SU-DHL-6 (cell line): ENCODE data around the gene ERAL1.

Experiments used
- EZH2phosphoT487 ChIP-seq: fragments of 200-600 bp; sonication (generic), shearing (Covaris generic); conservative IDR thresholded peaks from 2 replicates; pipeline ENCODE4 v1.6.1; 2018; ENCODE audit warnings: mild to moderate bottlenecking, antibody characterized with exemption, low read length, moderate library complexity, mixed read lengths
- TF ChIP-seq, protein P1 (sequence below): fragments of 200-600 bp; sonication (generic); IDR thresholded peaks from one replicate; pipeline ENCODE4 v1.5.1; 2017; ENCODE audit warnings: antibody characterized with exemption, mild to moderate bottlenecking, low read length, moderate library complexity; ENCODE audit not compliant: insufficient read depth, poor library complexity, severe bottlenecking

GRCh38 chr17:28904800-28905199 is 50.0 kb downstream of the ERAL1 start:
- no peak for TF ChIP-seq EZH2phosphoT487
- TF ChIP-seq, protein P1, sequence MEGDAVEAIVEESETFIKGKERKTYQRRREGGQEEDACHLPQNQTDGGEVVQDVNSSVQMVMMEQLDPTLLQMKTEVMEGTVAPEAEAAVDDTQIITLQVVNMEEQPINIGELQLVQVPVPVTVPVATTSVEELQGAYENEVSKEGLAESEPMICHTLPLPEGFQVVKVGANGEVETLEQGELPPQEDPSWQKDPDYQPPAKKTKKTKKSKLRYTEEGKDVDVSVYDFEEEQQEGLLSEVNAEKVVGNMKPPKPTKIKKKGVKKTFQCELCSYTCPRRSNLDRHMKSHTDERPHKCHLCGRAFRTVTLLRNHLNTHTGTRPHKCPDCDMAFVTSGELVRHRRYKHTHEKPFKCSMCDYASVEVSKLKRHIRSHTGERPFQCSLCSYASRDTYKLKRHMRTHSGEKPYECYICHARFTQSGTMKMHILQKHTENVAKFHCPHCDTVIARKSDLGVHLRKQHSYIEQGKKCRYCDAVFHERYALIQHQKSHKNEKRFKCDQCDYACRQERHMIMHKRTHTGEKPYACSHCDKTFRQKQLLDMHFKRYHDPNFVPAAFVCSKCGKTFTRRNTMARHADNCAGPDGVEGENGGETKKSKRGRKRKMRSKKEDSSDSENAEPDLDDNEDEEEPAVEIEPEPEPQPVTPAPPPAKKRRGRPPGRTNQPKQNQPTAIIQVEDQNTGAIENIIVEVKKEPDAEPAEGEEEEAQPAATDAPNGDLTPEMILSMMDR: no peak
